ENCODE data around the gene CSHL1.
"Not testable (repeated sequence)": the region's sequence is repeated elsewhere in the genome, so short reads cannot be mapped to it uniquely, and the experiment has no call there.

Gene CSHL1

DNA sequence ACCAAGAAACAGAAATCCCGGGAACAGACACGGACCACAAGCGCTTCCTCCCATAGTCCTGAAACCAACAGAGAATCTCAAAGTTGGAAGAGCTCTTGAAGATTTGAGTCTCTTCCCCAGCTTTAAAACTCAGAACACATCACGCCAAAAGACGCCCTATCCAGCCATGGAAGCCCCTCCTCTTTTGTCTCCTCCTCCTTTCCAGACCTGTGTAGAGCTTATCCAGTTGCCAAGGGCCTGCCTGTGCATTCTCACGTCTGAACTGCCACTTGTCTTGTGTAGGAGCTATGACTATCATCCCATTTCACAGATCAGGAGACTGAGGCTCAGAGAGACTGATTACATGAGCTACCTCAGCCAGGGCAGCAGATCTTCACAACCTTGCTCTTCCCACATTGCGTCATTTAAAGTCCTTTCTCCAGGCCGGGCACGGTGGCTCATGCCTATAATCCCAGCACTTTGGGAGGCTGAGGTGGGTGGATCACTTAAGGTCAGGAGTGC, 28.4 kb downstream of the CSHL1 start:
- not testable (repeated sequence) for DNase-seq (ENCODE audit: low spot score)

DNA sequence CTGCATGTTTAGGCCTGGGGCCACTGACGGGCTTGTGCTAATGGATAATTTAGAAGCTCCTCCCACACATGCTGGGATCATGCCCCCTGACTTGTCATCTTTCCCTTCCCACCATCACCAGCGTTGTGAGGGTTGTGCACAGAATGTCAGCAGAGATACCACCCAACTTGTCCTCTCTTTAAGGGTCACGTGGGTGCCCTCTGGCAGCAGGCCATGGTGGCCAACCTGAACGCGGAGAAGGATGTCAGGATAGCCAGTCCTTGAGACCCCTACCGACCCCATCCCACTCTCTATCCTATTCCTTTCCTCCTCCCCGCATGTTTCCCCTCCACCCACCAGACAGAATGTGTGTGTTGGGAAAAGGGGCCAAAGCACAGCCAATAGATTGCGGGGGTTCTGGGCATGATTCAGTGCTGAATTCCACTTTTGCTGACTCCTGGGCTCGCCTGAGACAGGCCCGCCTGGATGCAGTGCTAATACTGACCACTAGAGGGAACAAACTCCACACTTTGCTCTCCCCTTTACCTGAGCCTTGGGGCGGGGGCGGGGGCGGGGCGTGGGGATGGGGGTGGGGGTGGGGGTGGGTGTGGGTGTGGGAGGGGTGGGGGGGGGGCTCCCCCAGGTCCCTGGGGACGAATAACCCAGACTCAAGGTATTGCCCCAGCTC, 29.0 kb downstream of the CSHL1 start, which contains the start of gene GH2:
Gene GH2 (minus strand): TSS at position 10 of the 667 bp plus-strand sequence. CDS start 143 bp downstream, outside the sequence.
- peak; percentile 79 for DNase-seq (ENCODE audit: low spot score)

DNA sequence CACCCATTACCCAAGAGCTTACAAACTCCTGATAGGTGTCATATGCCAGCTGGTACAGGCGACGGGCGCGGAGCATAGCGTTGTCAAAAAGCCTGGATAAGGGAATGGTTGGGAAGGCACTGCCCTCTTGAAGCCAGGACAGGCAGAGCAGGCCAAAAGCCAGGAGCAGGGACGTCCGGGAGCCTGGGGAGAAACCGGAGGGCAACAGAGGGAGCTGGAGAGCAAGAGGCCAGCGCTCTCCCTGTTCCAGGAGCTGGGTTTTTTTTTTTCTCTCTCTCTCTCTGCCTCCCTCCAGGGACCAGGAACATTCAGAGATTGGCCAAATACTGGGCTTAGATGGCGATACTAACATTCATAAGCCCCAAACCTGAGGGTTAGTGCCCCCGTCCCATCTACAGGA, 29.7 kb downstream of the CSHL1 start:
- not testable (repeated sequence) for DNase-seq (ENCODE audit: low spot score)

DNA sequence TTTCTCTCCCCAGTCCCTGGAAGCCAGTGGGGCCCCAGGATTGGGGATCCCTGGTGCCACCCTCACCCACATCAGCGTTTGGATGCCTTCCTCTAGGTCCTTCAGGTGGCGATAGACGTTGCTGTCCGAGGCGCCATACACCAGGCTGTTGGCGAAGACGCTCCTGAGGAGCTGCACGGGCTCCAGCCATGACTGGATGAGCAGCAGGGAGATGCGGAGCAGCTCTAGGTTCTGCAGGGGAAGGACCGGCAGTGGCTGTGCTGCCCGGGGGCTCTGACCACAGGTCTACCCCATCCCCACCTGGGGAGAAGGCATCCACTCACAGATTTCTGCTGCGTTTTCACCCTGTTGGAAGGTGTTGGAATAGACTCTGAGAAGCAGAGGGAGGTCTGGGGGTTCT, 30.4 kb downstream of the CSHL1 start:
- DNase-seq (ENCODE audit: low spot score): no peak

DNA sequence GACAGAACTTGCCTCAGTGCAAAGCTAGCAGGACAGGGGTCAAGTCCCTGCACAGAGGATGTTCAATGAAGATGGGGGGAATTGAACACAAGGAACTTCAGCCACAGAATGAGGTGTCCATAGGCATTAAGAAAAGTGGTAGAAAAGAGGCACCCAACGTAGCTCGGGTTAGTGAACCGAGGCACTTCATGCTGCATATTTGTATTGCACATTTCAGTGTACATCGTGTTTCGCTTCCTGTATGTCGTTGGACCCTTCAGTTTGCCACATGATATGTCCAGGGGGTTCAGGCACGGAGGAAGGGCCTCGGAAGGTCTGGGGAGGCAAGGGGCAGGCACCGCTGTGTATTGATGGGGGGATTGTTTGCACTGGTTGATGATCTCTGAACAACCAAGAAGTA, 32.6 kb downstream of the CSHL1 start:
- not testable (repeated sequence) for DNase-seq (ENCODE audit: low spot score)

DNA sequence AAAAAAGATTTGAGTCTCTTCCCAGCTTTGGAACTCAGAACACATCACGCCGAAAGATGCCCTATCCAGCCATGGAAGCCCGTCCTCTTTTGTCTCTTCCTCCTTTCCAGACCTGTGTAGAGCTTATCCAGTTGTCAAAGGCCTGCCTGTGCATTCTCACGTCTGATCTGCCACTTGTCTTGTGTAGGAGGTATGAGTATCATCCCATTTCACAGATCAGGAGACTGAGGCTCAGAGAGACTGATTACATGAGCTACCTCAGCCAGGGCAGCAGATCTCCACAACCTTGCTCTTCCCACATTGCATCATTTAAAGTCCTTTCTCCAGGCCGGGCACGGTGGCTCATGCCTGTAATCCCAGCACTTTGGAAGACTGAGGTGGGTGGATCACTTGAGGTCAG, 36.4 kb downstream of the CSHL1 start:
- DNase-seq (ENCODE audit: low spot score): not testable (repeated sequence)

DNA sequence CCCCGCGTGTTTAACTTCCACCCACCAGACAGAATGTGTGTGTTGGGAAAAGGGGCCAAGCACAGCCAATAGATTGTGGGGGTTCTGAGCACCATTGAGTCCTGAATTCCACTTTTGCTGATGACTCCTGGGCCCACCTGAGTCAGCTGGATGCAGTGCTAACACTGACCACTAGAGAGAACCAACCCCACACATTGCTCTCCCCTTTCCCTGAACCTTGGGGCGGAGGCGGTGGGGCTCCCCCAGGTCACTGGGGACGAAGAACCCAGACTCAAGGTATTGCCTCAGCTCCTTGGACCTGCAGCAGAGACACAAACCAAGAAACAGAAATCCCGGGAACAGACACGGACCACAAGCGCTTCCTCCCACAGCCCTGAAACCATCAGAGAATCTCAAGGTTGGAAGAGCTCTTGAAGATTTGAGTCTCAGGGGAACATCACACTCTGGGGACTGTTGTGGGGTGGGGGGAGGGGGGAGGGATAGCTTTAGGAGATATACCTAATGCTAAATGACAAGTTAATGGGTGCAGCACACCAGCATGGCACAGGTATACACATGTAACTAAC, 36.9 kb downstream of the CSHL1 start:
- not testable (repeated sequence) for DNase-seq (ENCODE audit: low spot score)

DNA sequence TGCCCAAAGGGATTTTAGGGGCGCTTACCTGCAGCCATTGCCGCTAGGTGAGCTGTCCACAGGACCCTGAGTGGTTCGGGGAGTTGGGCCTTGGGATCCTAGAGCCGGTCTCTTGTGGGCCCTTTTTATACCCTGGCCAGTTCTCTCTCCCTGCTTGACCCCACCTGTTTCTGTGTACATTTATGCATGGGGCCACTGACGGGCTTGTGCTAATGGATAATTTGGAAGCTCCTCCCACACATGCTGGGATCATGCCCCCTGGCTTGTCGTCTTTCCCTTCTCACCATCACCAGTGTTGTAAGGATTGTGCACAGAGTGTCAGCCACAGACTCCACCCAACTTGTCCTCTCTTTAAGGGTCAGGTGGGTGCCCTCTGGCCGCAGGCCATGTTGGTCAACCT, 37.5 kb downstream of the CSHL1 start, which contains the start of gene CSH2:
Gene CSH2 (minus strand): TSS at position 101 of the 400 bp plus-strand sequence. CDS start 63 bp downstream, at position 38.
- not testable (repeated sequence) for DNase-seq (ENCODE audit: low spot score)

DNA sequence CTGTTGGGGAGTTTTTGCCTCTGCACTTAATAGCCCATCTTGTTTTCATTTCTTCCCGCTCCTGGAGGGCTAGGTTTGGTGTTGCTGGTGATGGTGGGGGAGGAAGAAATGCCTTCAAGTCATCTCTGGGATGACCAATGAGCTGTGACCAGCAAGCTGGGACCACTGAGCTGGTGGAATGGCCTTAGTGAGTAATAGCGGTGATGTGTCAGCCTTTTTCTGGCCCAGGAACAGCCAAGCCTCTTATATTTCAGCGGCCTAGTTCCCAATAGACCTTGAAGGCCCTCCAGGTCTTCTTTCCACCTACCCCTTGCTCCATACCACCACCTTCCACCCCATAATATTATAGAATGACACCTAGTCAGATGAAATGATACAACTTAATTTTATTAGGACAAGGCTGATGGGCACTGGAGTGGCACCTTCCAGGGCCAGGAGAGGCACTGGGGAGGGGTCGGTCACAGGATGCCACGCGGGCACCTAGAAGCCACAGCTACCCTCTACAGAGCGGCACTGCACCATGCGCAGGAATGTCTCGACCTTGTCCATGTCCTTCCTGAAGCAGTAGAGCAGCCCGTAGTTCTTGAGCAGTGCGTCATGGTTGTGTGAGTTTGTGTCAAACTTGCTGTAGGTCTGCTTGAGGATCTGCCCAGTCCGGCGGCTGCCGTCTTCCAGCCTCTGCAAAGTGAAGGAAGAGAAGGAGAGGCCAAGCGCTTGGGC, 39.3 kb downstream of the CSHL1 start:
- DNase-seq (ENCODE audit: low spot score): not testable (repeated sequence)

DNA sequence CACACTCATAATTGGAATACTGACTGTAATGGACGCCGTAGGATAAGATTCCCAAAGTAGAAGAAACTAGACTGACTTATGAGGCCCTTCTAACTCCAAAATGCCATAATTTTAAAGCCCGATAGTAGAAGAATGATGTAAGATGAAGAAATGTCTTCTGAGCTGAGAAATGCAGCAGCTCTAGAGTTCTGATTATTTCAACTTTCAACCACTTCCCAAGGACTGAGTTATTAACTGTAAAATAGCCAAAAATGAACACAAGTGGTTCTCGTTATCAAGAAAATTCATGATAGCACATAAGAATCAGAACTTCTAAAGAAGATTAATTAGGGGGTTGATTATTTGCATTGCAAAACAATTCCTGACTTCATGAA, 40.8 kb downstream of the CSHL1 start:
- not testable (repeated sequence) for DNase-seq (ENCODE audit: low spot score)

DNA sequence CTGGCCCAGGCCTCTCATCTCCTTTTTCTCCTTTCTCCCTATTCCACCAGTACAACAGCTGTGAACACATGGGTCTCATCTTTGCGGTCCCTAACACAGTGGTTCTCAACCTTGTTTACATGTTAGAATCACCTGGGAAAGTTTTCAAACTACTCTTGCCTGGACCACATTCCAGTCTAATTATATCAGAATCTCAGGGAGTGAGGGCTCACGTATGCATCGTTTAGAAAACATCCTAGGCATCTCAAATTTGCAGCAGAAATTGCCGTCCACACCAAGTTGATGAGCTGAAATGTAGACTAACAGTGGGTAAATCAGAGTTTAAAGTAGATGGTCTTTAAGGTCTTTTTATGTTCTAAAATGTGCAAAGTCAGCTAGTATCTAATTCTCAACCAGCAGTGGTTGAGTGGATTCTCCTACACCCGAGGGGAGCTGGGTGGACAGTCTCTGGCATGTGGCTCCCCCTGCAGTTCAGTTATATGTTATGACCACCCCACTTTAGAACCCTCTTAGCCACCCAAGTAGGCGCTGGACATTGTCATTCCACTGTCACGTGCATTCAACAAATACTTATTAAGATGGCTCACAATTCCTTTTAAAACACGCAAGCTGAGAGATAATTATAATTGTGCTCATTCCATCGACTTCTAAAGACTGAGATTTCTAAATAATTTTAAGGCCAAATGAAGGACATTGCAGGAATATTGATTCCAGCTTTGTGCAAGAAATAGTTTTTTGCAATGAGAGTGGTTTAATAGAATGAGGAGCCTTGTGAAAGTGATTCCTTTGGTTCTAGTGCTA, 41.4 kb downstream of the CSHL1 start:
- not testable (repeated sequence) for DNase-seq (ENCODE audit: low spot score)

DNA sequence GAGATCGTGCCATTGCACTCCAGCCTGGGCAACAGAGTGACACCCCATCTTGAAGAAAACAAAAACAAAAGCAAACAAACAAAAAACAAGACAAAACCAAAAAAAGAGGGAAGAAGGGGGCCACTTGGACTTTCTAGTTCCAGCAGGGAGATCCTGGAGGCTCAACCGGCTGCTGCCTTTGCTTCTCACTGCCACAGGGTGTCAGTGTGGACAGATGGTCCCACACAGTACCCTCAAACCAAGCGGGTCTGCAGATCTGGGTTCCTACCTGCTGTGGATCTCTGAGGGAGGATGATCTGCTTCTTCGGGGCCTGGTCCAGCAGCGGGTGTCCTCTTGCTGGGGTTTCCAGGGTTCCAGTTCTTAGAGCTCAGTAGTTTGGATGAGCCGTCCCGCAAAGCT, 44.4 kb downstream of the CSHL1 start:
- DNase-seq (ENCODE audit: low spot score): not testable (repeated sequence)
